ENCODE results near the gene ATP11B. TPM values are rescaled to one million over a fixed set of nuclear protein-coding genes. Genes with fewer than 3 reads are reported as not detected.

Gene ATP11B
- total RNA-seq, 1 donor from 2014 or later = 59.0 TPM

GRCh38 chr3:182970811-182971418, 177.6 kb downstream of the ATP11B start:
- Histone ChIP-seq H3K9ac (ENCODE audit: low read depth in 1 of 3, low read length in 3 of 3) (no peak overlapping the region), H3K27ac (ENCODE audit: low read depth, low read length) (no peak overlapping the region), H3K4me3 (ENCODE audit: low read length in 3 of 3) (no peak overlapping the region), H3K4me1 (ENCODE audit: control insufficient read depth in 3 of 3, insufficient read depth in 3 of 3, low read length in 3 of 3) (peaks cover 0 to 11% (median 3%) of the 10 kb centered on the region in 3 donors), H3K9me3 (ENCODE audit: control insufficient read depth in 3 of 3, low read length in 3 of 3) (no peaks in the 10 kb centered on the region), H3K27me3 (ENCODE audit: control insufficient read depth in 3 of 3, insufficient read depth in 3 of 3, low read length in 3 of 3) (no peaks in the 10 kb centered on the region), H3K36me3 (ENCODE audit: control insufficient read depth in 3 of 3, insufficient read depth in 3 of 3, low read length in 3 of 3) (no peaks in the 10 kb centered on the region)

Other genes starting within 250 kb of the ATP11B start
- 11.5 TPM for gene DCUN1D1, start 187.0 kb downstream of the ATP11B start, total RNA-seq